Measurements from ENCODE around the gene NT5DC4.

GRCh38 chr2:112762276-112762675, 41.5 kb downstream of the NT5DC4 start:
- no peak for TF ChIP-seq CTCF (IDR thresholded peaks at IDR 0.05; ENCODE audit: low read depth, low read length, poor library complexity, severe bottlenecking)
- no peak for TF ChIP-seq EZH2phosphoT487 (IDR thresholded peaks at IDR 0.05; ENCODE audit: borderline replicate concordance, low read length)

Measured in DOHH2 (cell line).